Stimulated activated CD4-positive, alpha-beta T cell treated with anti-CD3 and anti-CD28 coated beads, Interleukin-2, amount 100 ng/mL, for 4 hours (primary cell): ENCODE data around the gene BRD3.

Source experiments
- DNase-seq: peaks from one replicate; pipeline ENCODE4 v3.0.0-alpha.2; 2020; ENCODE audit warnings: low read depth

Gene BRD3

DNA sequence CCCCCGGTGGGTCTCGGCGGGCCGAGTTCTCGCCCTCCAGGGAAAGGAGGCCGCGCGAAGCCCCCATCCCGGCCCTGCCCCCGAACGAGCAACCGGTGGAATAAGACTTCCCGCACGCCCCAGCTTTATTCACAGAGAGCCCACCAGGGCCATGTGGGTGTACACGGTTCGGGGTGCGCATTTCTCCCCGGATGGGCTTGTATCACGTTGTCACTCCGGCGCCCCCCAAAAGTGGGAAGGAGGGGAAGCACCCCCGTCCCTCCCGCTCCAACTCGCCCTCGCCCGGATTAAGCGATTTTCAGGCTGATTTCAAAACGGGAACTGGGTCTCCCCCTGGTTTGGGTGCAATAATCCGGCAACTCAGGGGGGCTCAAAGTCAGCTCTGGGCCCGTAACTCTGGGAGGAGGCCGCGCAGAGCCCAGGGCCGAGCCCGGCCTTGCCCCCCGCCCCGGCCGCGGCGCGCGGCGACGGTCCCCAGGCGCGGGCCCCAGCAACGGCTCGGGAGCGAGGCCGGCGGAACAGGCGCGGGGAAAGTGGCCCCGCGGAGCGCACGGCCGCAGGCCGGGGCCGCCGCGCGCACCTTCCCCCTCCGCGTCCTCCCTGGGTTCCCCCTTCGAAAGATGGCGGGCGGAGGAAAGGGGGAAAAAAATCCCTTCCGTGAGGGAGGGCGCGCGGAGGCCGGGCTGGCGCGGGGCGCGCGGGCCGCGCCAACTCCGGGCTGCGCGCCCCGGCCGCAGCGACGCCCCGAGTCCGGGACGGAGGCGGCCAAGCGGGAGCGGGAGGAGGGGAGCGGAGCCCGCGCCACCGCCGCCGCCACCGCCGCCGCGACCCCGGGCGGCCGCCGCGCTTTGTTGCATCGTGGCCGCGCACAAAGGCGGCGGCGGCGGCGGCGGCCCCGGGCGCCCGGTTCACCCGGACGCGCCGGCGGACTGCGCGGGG lies 644 bp downstream of the BRD3 start:
- no peak for DNase-seq

- no peak for DNase-seq
These were observed 1.3 kb downstream of the BRD3 start for GRCh38 chr9:134066526-134066912.

GRCh38 chr9:134065612-134066419 lies 2.0 kb downstream of the BRD3 start:
- peak; percentile 51 for DNase-seq

GRCh38 chr9:134064711-134065110 lies 3.1 kb downstream of the BRD3 start:
- no peak for DNase-seq

DNA sequence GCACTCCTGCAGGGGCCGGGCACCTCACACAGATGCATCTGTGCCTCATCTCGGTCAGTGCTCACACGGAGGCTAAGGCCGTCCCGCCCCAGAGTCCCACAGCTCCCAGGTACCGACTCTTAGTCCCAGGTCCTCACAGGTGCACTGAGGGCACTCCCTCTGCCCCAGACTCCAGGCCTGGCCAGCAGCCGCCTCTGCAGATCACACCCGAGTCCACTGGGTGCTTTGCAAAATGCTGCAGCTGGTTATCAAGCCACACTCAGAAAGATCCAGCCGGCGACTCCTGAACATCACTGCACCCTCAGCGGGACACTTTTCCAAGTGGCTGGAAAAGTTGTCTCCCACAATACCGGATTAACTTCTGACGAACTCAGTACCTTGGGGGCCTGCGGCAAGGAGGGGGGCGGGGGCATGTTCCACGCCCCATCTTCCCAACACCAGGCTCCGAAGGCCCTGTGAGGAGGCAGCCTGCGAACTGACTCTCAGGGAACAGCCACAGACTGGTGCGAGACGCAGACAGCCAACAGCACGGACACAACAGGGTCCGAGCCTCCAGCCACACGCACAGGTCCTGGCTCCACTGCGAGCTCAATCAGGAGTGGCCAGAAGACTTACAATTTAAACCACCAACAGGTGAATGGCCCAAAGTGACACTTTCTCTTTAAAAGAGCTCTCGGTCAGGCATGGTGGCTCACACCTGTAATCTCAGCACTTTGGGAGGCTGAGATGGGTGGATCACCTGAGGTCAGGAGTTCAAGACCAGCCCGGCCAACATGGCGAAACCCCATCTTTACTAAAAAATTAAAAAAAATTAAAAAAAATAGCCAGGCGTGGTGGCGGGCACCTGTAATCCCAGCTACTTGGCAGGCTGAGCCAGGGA lies 4.0 kb downstream of the BRD3 start:
- no peak for DNase-seq

DNA sequence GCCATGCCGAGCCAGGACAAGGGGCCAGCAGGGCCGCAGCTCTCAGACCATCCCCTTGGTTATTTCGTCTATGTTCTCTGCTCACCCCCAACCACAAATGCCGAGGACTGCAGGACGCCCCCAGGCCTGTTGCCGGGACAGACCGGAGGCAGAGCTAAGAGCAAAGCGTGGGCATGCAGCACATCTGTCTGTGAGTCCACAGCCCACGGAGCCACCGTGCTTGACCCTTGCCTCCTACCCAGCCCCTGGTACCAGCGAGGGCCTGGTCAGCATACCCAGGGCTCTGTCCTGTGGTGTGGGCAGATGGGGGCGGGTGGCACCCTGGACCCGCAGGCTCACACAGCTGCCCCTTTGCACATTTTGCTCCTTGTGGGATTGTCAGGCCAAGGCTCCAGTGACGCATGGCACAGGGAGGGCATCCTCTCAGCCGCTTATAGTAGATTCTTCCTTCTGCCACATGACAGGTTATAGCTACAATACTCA lies 4.7 kb downstream of the BRD3 start:
- DNase-seq, result no peak

DNA sequence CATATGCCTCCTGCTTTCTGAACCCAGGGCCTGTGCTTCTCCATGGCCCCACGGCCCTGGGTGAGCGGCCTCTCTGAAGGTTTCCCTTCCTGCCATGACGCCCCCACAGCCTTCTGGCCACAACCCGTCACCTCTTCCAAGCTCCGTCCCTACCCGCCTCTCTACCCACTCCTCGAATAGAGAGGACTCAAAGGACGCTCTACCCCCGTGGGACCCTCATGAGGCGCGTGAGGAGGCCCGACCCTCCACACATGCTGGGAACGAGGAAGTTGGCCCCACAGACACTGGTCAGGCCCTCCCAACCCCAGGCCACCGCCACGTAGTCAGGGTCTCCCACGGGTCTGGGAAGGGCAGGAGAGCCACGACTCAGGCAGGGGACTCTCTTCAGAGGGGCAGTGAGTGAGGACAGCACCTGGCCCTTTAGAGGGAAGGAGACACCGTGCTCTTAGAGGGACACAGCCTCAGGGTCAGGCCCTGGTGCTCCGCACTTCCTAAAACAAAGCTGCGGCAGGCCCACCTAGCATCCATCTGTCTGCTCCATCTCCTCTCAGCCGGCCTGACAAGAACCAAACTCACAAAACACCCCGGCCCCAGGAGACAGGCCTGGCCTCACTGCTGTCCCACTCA lies 5.3 kb downstream of the BRD3 start:
- DNase-seq, result no peak

DNA sequence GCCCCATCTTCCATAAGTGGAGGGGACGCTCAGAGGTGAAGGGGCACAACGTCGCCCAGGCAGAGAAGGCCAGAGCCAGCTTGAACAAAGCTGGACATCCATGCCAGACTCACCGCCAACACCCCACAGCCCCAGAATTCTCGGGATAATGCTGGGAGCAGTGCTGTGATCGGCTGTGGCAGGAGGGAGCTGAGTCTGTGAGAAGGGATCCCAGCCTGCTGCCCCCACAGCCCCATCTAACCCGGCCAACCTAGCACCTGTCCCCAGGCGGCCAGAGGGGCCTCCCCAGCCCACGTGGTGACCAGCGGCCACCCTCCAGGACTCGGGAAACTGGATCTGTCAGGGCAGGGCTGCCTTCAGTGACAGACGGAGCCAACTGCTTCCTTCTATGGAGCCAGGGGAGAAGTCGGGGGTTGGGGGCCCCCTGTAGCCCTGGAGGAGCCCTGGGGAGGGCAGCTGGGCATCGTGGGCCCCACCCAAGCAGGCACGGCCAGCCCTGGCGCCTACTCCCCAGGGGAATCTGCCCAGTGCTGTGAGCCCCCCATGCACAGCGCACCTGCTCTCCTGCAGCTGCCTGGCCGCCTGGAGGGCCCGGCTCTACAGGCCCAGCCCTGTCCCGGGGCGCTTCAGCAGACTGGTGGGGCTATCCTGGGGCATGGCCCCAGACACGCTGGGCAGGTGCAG lies 6.0 kb downstream of the BRD3 start:
- DNase-seq, result no peak

DNA sequence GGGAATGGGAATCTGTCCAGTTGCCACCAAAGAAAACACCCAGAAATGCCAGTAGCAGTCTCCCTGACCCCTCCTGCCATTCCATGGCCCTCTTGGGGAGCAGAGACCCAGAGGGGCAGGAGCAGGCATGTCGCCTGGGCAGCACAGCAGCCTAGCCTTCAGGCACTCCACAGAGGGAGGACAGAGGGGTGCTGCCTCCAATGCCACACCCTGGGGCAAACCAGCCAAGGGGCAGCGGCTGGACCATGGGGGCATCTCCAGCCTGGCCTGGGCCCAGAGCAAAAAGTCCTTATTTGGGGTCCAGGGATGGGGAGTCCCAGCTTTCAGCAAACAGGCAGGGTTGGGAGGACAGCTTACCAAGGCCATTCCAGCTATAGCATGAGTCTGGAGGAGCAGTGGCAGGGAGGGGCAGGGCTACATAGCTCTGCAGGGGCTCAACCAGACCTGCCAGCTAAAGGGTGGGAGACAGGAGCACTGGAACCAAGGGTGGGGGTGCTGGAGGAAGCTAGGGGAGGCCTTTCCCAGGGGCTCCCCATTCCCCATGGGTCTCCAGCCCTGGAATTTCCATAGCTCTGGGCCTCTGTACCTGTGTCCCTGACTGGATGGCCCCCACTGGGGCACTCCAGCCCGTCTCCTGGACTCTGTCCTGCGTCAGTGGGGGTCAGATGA lies 6.7 kb downstream of the BRD3 start:
- DNase-seq, result no peak

DNA sequence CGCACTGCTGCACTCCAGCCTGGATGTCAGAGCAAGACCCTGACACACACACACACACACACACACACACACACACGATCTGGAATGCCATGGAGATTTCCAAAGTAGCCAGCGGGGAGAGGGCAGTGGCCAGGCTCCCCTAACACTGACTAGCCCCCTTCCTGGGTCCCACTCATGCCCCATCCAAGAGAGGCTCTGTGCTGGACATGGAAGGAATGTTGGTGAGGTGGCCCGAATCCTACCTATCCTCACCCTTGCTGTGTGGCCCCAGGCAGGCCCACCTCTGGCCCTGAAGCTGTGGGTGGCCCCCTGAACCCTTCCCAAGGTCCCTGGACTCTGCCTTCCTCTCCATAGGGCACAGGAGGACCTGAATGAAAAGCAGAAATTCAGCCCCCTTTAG lies 7.3 kb downstream of the BRD3 start:
- DNase-seq, result no peak

DNA sequence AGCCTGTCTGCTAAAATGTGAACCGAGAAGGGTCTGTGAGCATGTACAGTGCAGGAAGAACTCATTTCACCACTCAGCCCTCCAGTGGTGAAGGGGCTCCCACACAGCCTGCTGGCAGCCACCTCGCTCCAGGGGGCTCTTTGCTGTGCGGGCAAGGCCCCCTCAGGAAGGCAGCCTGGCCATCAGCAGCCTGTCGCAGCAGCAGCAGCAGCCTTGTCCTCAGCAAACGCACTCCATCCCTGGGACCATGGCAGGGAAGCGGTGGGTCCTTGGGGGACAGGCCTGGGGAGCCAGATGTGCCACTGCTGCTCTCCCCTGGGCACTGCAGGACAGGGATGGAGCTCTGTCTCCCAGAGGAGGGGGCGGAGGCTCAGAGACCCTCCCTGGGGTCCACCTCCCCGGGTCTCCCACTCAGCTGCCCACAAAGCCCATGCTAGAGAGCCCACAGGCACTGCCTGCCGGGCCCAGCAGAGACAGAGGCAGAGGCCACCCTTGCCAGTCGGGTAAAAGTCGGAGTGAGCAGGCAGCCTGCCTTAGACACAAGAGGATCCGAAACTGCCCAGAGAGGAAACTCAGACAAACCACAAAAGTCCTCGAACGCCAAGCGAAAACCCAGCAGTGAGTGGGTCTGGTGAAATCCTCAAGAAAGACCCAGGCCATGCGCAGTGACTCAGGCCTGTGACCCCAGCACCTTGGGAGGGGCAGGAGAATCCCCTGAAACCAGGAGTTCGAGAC lies 8.0 kb downstream of the BRD3 start:
- no peak for DNase-seq

- no peak for DNase-seq
These were observed 8.6 kb downstream of the BRD3 start for GRCh38 chr9:134059188-134059641.

DNA sequence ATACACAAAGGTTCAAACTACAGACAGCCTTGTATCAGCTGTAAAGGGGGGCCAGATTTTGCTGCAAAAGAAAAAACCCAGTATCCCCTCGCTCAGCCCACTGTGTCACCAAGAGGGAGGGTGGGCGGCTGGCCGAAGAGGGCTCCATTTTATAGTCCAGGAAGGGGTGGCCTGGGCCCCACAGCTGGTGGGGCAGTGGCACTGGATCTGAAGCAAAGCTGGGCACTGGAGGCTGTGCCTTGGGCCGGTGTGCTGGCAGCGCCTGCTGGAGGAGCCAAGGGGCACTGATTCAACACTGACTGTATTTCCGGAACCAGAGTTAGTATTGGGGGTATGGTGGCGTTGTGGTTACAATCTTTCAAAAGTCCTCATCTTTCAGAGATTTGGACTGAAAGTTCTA lies 9.1 kb downstream of the BRD3 start:
- no peak for DNase-seq

DNA sequence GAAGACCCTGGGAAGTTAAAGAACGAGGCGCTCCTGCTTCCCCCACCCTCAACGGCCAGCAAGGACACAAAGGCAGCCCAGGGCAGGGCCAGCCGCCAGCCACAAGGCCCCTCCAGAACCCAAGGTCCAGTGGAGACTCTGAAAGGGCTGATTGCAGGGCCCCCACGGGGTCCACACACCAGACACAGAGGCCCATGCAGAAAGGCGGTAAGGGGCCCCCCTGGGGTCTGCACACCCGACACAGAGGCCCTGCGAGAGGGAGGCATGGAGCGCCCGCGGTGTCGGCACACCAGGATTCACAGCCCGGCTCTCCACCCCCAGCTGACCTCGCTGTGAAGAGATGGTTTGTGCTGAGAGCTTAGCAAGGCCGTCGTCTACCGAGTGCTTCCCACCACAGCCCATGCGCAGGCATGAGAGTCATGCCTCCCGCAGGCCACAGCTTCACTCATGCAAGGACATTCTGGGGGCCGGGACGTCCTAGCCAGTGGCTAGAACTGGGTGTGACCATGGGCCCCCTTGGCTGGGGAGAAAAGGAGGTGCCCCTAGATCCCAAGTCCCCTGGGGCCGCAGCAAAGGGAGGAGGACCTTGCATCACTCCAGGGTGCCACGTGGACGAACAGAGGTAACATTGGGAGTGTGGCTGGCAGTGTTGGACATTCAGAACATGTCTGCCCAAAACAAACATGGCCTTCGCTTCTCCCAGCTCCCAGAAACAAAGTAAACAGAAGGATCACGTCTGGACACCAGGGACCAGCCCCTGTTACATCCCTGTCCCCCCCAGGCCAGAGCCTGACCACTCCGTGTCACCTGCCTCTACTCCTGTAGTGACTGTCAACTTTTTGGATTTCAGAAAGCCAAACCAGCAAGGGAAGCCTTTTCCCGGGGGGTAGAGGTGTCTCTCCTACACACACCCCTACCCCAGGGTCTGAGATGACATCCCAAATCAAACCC lies 9.8 kb downstream of the BRD3 start:
- no peak for DNase-seq

DNA sequence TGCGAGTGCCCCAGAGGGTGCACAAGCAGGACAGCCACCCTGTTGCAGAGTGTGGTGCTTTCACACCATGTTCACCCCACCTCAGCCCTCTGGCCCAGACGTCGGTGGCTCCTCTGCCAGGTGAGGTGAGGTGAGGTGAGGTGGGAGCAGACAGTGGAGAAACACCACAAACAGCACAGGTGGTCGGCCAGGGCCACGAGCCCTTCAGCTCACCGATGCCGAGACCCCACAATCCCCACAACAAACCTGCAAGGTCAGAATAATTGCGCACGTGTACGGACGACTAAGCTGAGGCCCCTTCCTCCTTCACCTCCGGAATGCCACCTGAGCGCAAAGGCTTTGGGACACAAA lies 10.5 kb downstream of the BRD3 start:
- no peak for DNase-seq

DNA sequence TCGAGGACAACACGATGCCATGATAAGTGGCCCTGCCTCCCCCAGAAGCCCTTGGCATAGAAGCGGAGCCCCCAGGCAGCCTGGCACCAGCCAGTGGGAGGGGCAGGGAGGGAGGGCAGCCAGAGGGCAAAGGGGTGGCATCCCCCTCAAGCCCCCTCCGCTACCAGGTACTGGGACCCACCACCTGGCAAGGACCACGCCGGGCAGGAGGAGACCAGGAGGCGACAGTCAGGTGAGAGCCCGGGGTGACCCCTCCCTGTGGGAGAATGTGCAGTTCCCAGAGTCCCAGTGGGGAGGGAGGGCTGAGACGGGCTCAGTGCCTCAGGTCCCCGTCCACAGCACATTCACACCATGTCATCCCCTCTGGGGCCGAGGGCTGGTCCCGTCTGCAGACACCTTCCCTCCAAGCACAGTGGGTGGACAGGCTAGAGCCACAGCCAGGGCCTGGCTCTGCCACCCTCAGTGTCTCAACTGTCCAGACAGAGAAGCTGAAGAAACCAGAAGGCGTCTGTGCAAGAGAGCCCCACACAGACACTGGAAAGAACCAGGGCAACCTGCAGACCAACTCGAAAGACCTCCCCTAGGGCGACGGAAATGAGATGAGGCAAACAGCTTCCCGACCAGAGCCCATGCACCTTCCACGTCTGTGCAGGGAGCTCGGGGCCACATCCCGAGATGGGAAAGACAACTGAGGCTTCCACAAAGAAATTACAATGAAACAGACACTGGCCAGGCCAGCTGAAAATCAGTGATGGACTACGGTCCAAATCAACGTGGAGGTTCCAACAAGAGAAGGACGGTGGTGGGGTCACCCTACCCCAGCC lies 11.1 kb downstream of the BRD3 start:
- DNase-seq, result no peak

- DNase-seq, result no peak
These were observed 11.8 kb downstream of the BRD3 start for GRCh38 chr9:134055981-134056461.
